C1 segment of cervical spinal cord (tissue), 14 donors: ENCODE data around the gene PAX8.
"Not testable (repeated sequence)": the region's sequence is repeated elsewhere in the genome, so short reads cannot be mapped to it uniquely, and the experiment has no call there.

Experiments used
- DNase-seq, 14 donors: peaks; one replicate each; lab custom pipeline; 2025; lab: John Stamatoyannopoulos, UW

Gene PAX8

GRCh38 chr2:113291191-113291590 lies 12.5 kb upstream of the PAX8 start:
- DNase-seq = no peak

- DNase-seq = not testable (repeated sequence)
Observed at GRCh38 chr2:113288674-113289149, 10.0 kb upstream of the PAX8 start.

GRCh38 chr2:113288117-113288673 lies 9.5 kb upstream of the PAX8 start:
- DNase-seq = not testable (repeated sequence)

- DNase-seq = no peak
Observed at GRCh38 chr2:113285816-113286215, 7.1 kb upstream of the PAX8 start.

- DNase-seq = not testable (repeated sequence)
Observed at GRCh38 chr2:113284999-113285398, 6.3 kb upstream of the PAX8 start.

- no peak for DNase-seq
Observed at GRCh38 chr2:113284476-113284875, 5.8 kb upstream of the PAX8 start.

- DNase-seq = peak in 8 of 14 donors; percentile 13 to 50 (median 30)
Observed at GRCh38 chr2:113283704-113284284, 5.1 kb upstream of the PAX8 start.

DNA sequence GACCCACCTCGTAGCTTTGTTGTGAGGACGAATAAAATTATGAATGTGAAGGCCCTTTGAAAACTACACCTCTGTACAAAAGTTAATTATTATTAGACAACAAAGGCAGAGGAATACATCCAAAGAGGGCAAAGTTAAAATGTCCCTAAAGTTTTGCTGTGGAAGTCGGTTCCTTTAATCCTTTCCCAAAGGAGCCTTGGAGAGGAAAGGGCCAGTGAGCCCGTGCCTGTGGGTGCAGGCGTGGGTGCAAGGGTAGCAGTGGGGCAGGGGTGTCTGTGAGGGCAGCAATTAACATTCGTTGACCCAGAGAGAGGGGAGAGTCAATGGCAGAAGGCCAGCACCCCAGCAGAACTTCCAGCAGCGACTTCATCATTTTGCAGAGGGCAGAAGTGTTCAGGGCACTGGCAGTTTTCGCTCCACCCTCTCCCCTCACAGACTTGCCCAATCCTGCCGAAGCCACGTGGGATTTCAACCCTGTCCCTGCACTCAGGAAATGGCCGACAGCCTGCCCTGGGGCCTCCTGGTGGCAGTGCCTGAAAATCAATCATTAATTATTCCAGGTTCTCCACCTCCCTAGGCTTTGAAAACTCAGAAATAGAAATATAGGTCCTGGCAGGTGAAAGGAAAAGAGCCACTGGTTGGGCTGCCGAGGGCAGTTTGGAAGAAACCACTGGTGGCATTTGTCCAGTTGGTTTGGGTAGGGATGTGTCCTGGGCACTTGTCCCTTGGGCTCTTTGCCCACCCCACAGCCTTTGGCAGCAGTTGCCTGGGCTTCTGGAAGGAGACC lies 4.2 kb upstream of the PAX8 start:
- peak in 11 of 14 donors; percentile 12 to 81 (median 61) for DNase-seq

GRCh38 chr2:113281910-113282746 lies 3.4 kb upstream of the PAX8 start:
- no peak for DNase-seq

DNA sequence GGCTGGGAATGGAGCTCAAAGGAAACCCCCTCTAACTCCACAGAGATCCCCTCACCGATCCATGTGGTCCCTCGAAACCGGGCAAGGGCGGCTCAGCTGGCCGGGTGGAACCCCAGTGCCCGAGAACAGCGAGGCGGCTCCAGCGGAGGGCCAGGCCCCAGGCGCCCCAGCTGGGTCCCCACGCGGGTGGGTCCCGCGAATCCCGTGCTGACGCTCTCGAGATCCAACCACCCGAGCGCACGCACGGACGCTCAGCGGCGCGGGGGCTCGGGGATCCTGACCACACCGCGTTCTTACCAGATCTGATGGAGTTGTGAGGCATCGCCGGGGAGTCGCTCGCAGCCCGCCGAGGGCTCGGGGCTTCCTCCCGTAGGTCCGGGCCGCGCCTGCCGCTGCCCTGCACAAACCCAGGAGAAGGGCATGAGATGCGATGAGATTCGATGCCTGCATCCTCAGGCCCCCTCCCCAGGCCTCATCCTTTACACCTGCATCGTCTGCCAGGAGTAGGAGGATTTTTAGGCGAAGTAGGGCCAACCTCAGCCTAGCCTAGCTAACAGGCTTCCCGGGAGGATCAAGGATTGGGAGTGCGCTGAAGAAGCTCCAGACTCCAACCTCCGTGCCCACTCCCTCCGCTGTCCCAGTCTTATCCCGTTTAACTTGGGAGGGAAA lies 514 bp downstream of the PAX8 start:
- no peak for DNase-seq

GRCh38 chr2:113277474-113278072 lies 1.1 kb downstream of the PAX8 start:
- DNase-seq = no peak

DNA sequence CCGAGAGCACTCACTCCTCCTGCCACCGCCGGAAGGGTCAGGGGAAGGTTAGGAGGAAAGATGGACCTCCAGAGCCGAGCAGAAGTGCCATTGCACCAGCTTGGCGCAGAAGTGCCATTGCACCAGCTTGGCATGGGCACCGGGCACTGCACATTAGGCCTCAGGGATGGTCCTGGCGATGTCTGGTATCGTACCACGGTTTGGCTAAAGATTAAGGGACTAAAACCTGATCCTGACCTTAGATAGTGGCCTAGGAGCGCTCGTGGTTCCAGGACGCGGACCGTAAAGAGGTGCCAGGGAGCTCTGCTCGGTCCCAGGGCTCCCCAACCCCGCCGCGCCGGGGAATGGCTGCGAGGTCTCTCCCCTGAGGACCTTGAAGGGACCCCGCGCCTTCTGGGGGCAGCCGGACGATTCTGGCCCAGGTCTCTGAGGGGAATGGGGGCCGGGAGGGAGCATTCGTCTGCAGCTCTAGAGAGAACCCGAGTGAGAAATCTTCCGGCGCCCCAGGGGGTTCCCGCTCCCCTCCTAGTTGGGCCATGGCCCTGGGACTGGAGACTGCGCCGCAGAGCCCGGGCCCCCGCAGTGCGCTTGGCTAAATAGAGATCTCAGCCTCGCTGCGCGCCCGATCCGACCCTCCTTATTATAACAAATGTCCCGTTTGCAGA lies 1.8 kb downstream of the PAX8 start:
- DNase-seq = no peak

DNA sequence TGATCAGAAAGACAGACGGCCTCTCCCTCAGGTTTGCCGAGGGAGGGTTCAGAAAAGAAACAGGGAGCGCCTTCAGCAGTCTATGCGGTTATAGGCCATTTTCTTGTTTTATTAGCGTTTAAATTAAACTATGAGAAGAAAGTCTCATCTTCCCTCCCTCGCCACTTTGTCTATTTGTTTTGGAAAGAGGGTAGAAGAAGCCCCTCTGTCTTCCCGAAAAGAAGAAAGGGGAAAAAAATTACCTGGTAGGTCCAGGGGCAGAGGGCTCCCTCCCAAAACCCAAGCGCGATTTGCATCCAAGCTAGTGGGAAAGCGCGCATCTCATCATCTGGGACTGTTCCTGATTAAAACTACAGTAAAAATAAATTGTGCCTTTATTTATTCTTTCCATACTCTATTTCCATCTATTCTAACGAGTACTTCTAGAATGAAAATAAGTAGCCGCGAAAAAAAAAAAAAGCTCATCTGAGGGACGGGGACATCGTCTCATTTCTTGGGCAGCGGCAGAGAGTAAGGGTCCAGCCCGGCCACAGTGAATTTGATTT lies 2.4 kb downstream of the PAX8 start:
- DNase-seq = no peak

DNA sequence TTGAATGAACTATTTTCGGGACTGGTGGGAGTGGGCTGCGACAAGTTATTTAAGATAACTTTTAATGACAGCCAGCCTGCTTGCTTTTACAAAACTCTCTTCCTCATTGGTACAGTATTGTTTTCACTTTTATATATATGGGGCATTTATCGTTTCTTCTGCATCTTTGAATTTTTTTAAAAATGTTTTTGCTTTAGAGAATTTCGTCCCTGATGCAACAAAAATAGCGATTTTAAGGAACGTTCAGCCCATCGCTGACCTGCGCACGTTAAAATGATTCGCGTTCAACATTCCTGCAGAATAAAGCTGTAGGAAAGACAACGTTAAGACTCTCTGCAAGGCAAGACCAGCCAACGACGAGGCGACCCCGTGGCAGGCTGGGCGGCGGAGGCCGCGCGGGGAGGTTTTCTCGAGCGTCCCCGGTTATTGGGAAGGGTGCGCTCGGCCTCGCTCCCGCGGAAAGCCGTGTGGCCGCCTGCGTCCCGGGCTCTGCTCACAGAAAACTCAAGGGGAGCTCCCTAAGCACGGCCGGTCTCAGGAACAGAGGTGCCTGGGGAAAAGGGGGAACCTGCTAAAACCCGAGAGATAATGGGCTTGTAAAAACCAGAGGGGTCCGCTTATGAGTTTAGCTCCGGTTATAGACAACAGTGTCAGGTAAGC lies 3.0 kb downstream of the PAX8 start:
- no peak for DNase-seq

DNA sequence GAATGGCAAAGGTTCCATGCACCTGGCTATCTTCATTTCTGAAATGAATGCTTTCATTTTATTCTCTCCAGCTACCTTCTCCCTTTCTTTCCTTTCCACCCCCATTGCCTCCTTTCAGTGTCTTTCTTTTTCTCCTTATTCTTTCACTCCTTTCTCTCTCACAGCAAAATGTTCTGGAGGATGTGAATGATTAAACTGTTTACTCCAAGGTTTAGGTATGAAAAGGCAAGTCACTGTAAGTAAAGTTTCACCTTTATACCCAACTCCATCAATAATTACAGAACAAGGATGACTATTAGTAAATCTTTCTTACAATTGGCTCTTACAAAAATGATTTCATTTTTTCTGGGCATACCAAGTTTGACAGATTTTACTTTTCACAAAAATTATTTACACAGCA lies 4.3 kb downstream of the PAX8 start:
- DNase-seq = no peak

- no peak for DNase-seq
Observed at GRCh38 chr2:113273981-113274380, 4.7 kb downstream of the PAX8 start.

- no peak for DNase-seq
Observed at GRCh38 chr2:113273027-113273551, 5.6 kb downstream of the PAX8 start.

GRCh38 chr2:113272477-113272876 lies 6.2 kb downstream of the PAX8 start:
- DNase-seq = no peak

GRCh38 chr2:113268621-113269360 lies 9.9 kb downstream of the PAX8 start:
- DNase-seq = no peak
